Renal cortical epithelial cell (primary cell): ENCODE measurements around the gene LTA. TPM values are rescaled to one million over a fixed set of nuclear protein-coding genes. Genes with fewer than 3 reads are reported as not detected.
"Not testable (repeated sequence)": the region's sequence is repeated elsewhere in the genome, so short reads cannot be mapped to it uniquely, and the experiment has no call there.

Experiments used
- DNase-seq: peaks from one replicate; pipeline ENCODE4 v3.0.0-alpha.2; 2011; ENCODE audit warnings: low read depth
- total RNA-seq: library from RNA; depleted of rRNA; stranded (reverse); fragments of >200 nt; gene quantifications from 2 replicates; pipeline ENCODE4 v1.2.3, GENCODE V29; 2014

Gene LTA
- total RNA-seq, 1 donor from 2014 or later = not detected

DNA sequence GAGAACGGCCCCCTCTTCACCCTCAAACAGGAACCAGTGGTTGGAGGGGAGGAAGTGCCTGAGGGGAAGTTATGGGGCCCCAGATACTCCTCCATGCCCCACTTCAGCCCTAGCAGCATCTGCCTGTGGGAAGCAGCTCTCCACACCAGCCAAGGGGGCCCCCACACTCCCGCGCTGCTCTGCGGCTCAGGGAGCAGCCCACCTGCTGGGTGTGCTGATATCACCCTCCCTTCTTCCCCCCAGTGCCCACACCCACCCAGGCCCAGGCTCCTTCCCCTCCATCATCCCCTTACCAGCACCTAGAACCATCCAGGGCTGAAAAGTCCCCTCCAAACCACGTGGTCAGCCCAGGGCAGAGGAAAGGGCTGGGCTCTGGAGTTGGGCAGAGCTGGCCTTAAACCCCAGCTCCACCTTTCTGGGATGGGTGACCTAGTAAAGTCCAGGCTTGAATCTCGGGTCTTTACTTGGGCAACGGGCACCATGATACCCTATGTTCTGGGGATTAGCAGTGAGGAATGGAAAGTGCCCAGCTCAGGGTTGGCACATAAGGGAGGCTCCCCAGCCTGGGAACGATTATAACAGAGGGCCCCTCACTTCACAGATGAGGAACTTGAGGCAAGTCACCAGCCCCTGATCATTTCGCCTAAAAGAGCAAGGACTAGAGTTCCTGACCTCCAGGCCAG, 14.7 kb downstream of the LTA start:
- DNase-seq = no peak

DNA sequence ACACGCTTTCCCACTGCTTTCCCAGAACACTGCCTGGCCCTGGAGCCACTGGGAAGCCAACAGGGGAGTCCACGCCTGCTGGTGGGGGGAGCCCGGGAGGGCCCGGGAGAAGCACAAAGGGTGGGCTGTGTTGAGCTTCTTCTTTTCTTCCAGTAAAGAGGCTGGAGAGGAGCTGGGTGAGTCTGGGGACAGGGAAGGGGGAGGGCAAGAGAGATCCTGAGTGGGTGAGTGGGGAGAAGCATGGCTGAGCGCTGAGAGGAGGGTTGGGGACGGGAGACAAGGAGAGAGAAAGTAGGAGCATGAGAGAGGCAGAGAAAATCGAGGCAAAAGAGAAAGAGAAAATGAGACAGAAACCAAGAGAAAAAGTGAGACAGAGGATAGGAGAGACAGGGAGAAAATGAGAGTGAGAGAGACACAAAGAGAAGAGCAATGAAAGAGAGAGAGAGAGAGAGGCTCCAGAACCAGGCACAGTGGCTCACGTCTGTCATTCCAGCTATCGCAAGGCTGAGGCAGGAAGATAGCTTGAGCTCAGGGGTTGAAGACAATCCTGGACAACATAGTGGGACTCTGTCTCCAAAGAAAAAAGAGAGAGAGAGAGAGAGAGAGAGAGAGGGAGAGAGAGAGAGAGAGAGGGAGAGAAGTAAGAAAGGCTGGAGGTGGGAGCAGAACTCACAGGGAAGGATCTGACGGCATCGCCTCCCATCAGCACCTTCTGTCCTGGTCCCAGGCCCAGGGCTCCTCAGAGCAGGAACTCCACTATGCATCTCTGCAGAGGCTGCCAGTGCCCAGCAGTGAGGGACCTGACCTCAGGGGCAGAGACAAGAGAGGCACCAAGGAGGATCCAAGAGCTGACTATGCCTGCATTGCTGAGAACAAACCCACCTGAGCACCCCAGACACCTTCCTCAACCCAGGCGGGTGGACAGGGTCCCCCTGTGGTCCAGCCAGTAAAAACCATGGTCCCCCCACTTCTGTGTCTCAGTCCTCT, 16.0 kb downstream of the LTA start:
- DNase-seq = no peak

GRCh38 chr6:31588871-31589650, 17.0 kb downstream of the LTA start:
- DNase-seq = no peak

- DNase-seq = not testable (repeated sequence)
These were observed 18.6 kb downstream of the LTA start for GRCh38 chr6:31590691-31591090.

DNA sequence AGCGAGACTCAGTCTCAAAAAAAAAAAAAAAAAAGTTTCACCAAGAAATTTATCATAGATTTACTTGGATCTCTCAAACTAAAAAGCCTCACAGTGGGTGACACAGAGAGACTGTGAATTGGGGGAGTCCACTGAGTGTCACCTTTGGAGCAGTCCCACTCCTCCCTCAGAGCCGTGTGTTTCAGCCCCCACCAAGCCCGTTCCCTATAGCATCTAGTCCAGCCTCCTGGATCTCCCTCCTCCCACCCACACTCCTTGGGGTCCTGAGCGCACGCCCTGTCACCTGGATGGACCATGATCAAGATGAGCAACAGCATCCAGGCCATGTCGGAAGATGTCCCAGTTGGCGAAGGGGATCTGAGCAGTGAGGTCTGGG, 20.3 kb downstream of the LTA start:
- DNase-seq = no peak

- DNase-seq = no peak
These were observed 24.9 kb downstream of the LTA start for GRCh38 chr6:31597006-31597405.

- no peak for DNase-seq
These were observed 35.2 kb downstream of the LTA start for GRCh38 chr6:31607317-31607716.

DNA sequence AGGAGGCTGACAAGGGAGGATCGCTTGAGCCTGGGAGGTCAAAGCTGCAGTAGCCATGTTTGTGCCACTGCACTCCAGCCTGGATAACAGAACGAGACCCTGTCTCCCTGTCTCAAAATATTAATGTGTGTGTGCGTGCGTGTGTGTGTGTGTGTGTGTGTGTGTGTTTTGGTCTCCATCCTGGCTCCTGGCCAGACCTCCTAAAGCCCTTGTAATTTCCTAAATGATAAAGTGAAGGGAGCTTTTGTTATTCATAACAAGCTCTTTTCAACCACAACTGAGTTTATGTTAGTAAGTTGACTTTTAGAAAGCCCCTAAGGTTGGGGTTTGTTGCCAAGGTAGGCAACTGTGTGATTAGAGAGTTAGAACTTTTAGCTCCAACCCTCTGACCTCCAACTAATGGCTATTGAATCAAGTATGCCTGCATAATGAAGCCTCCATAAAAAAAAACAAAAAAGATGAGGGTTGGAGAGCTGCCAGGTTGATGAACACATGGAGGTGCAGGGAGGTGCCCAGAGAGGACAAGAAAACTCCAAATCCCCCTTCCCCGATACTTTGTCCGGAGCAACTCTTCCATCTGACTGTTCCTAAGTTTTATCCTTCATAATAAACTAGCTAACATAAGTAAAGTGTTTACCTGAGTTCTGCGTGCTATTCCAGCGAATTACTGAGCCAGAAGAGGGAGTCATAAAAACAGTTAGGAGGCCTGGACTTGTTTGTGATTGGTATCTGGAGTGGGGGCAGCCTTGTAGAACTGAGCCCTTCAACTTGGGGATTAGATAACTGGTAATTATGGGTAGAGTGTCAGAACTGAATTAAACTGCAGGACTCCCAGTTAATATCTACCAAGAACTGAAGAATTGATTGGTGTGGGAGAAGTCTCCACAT, 37.7 kb downstream of the LTA start:
- DNase-seq = no peak

DNA sequence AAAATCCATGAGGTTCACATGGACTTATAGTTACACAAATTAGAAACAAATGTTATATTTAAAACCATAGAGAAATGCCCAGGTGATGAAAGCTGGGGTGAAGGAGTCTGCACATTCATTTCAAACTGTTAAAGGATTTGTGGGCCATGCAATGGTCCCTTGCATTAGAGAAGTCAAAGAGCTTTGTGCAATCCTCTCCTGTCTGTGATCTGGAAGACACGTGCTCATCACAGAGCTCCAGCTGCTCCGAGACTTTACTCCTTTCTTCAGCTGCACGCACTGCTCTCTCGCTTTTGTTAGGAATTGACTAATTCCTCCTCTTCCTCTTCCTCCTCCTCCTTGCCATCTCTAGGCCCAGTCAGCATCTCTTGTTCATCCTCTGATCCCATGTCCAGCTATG, 38.9 kb downstream of the LTA start:
- DNase-seq = no peak

DNA sequence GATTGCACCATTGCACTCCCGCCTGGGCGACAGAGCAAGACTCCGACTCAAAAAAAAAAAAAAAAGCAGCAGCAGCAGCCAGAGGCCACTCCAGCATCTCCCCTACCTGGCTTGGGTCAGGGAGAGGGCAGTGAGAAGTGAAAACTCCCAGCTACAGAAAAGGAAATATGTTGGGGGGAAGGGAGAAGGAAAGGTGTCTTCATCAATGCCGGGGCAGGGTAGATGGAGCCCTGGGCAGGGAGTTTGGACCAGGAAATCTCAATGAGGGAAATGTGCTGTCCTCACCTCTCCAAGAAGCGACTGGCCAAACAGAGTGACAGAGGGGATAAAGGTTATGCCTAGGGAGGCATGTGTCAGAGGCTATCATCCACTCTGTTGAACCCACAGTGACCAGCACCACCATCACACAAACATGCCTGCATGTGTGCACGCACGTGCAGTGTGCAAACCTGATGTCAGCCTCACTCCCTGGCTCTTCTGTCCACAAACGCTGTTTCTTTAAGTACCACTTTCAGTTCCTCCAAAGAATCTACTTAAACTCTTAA, 42.1 kb downstream of the LTA start:
- DNase-seq = no peak

DNA sequence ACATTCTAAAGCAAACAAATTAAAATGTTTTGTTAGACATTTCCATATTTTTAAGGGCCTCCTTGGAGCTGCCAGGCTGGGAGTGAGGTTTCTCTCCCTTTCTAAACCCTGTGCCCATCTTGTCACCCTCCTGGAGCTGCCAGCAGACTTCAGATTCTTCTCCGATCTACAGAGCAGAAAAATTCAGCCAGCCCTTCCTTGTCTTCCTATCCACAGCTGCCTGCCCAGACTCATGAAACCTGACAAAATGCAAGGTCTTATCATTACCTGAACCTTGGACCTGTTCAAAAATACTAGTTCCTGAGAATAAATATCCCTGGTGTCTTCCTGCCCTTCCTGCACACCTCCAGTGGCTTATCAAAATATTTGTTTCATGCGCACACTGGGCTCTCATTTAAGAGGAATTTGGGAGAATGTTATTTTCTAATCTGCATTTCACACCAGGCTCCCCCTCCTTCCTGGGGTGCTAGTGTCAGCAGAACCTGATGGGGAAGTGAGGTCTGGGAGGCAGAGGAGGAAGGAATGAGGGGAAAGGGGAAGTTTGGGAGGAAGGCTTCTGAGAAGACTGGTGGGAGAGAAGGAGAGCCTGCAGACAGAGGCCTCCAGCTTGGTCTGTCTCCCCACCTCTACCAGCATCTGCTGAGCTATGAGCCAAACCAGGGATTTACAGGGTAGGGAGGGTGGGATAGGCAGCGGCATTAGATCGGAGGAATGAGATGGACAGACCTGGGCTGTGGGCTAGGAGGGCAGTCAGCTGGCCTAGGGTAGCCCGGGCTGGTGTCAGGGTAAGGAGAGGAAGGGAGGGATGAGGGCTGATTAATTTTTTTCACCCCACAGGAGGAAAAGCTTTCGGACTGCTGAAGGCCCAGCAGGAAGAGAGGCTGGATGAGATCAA, 42.8 kb downstream of the LTA start, which contains the start of gene AIF1:
Gene AIF1, plus strand, starts transcription at position 551 of the 895 bp plus-strand sequence. Its CDS starts 96 bp downstream, at position 647.
- no peak for DNase-seq

- no peak for DNase-seq
These were observed 43.7 kb downstream of the LTA start for GRCh38 chr6:31615748-31616147.

DNA sequence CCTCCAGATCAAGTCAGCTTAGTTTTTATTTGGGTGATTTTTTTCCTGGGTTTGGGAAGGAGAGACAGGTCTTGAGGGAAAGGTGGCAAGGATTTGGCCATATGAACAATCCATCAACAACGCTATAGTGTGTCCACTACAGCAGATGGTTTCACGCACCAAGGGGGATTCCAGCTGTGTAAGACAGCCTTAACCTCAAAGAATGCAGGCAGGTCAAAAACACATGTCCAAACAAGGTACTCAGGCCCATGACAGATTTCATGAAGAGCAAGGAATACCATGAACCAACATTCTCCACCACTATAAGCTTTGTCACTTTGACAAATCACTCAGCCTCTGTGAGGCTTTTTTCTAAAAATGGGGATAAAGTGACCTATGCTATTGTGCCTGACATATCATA, 44.9 kb downstream of the LTA start:
- DNase-seq = no peak

DNA sequence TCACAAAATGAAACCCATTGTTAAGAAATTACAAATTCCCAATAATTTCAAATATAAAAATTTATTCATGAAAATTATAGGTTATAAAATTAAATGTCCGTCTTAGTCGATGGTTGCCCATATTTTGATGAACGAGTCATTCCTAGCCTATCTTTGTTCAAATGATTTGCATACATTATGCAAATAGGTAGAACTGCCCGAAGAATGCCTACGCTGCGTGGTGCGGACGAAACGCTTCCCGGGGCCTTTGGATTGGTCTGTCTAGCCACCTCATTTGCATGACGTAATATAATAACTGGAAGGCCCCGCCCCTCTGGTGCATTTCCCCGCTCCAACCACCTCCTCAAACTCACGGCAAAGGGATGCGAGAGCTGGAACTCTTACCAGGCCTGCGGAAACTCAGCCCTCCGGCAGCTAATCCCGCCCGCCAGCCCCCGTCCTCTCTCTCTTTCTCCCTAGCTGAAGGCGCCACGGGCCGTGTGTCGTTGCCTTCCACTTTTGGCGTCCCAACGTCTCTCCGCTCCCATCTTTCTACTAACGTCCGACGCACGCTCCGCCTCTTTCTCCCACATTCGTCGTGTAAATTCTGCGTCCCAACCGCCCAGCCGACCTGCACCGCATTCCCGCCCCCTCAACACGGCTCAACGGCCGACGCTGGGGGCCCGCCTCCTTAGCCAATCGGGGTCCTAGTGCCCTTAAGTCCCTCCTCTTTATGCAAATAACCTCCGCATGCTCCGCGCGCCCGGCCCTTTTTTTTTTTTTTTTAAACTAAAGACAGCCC, 47.9 kb downstream of the LTA start:
- peak; percentile 95 for DNase-seq

GRCh38 chr6:31620586-31621319, 48.7 kb downstream of the LTA start, which contains the start of gene PRRC2A:
TSS of gene PRRC2A (plus strand) at chr6:31620715. CDS start at chr6:31622790, 2,075 bp downstream.
- DNase-seq = no peak

- DNase-seq = no peak
These were observed 49.3 kb downstream of the LTA start for GRCh38 chr6:31621320-31621939.

DNA sequence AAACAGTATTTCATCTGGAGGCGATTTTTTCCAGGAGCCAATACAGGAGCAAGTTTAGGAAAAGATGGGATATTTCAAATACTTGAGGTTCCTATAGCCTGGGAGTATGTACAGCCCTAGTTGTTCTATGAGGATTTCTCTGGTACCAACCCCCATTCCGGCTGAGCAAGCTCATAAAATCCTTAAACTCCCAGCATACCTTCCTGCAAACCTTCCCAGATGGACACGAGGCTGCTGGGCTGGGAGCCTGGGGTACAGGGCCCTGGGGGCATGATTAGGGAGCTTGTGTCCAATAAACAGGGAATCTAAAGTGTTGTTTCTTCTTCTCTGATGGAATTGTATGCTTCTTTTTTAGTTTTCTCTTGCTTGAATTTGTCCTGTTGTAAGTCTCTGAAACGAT, 49.9 kb downstream of the LTA start:
- no peak for DNase-seq

GRCh38 chr6:31622684-31623091, 50.6 kb downstream of the LTA start:
- no peak for DNase-seq
